Caco-2 (cell line): Measurements from ENCODE around the gene NDRG4. TPM values are rescaled to one million over a fixed set of nuclear protein-coding genes. Genes with fewer than 3 reads are reported as not detected.

ENCODE experiments used
- BruUV-seq: library from RNA; stranded (reverse); fragments of 400-500 nt; replicated peaks from 2 replicates; lab custom pipeline; 2021; lab: Mats Ljungman, UMichigan
- CTCF ChIA-PET: fragments of 300-600 bp; sonication (Branson Sonifier 250); formaldehyde crosslinking; loops from one replicate; lab custom pipeline; 2022; ENCODE audit warnings: antibody characterized with exemption; lab: Charles Lee
- POLR2A ChIA-PET: fragments of 300-600 bp; sonication (Branson Sonifier 250); formaldehyde crosslinking; loops from one replicate; lab custom pipeline; 2022; ENCODE audit warnings: antibody characterized with exemption; lab: Charles Lee
- DNase-seq, 2 experiments: peaks; one replicate each; pipeline versions ENCODE4 v3.0.0 to v3.0.0-alpha.2; 2020 to 2022
- H3K27me3 ChIP-seq: replicated peaks from 2 replicates; pipeline ENCODE4 v1.6.0; 2011; ENCODE audit warnings: low read length; ENCODE audit not compliant: control insufficient read depth, insufficient read depth
- H3K36me3 ChIP-seq: 2 replicates; pipeline ENCODE4 v1.5.1; 2011; ENCODE audit warnings: low read length; ENCODE audit not compliant: control insufficient read depth, insufficient read depth
- H3K4me1 ChIP-seq: fragments of 250-450 bp; sonication (Bioruptor Pico); 2 replicates; pipeline ENCODE4 v1.5.1; 2020; ENCODE audit warnings: mild to moderate bottlenecking
- H3K4me3 ChIP-seq: 2 replicates; pipeline ENCODE4 v1.5.1; 2011; ENCODE audit warnings: low read depth, mild to moderate bottlenecking, control low read depth, low read length
- H3K9me3 ChIP-seq: fragments of 250-450 bp; sonication (Bioruptor Pico); 2 replicates; pipeline ENCODE4 v1.5.1; 2020; ENCODE audit warnings: mild to moderate bottlenecking, moderate library complexity
- H3K27ac Mint-ChIP-seq: one replicate; pipeline ENCODE4 v1.8.0; 2022; ENCODE audit warnings: mixed read lengths; ENCODE audit not compliant: unreplicated experiment
- H3K27me3 Mint-ChIP-seq: one replicate; pipeline ENCODE4 v1.8.0; 2022; ENCODE audit warnings: mixed read lengths; ENCODE audit not compliant: insufficient read depth, unreplicated experiment
- H3K36me3 Mint-ChIP-seq: one replicate; pipeline ENCODE4 v1.8.0; 2022; ENCODE audit warnings: mild to moderate bottlenecking, mixed read lengths; ENCODE audit not compliant: insufficient read depth, unreplicated experiment
- H3K4me1 Mint-ChIP-seq: one replicate; pipeline ENCODE4 v1.8.0; 2022; ENCODE audit warnings: low read depth, mixed read lengths; ENCODE audit not compliant: unreplicated experiment
- H3K4me3 Mint-ChIP-seq: one replicate; pipeline ENCODE4 v1.8.0; 2022; ENCODE audit warnings: mild to moderate bottlenecking, moderate library complexity, mixed read lengths; ENCODE audit not compliant: unreplicated experiment
- H3K9me3 Mint-ChIP-seq: one replicate; pipeline ENCODE4 v1.8.0; 2022; ENCODE audit warnings: mixed read lengths; ENCODE audit not compliant: unreplicated experiment
- CTCF ChIP-seq, 2 experiments: fragments of 200-600 bp in 1 of 2; IDR thresholded peaks; 1 replicate in 1 of 2; 2 replicates in 1 of 2; pipeline versions ENCODE4 v1.5.1 to v1.8.0; 2011 to 2022; ENCODE audit warnings: antibody characterized with exemption in 1 of 2, control low read depth in 1 of 2, inconsistent platforms in 1 of 2, low read depth in 1 of 2, low read length in 1 of 2, mild to moderate bottlenecking in 1 of 2, moderate library complexity in 1 of 2; ENCODE audit not compliant: insufficient read depth in 1 of 2, severe bottlenecking in 1 of 2, unreplicated experiment in 1 of 2
- intact Hi-C: fragments of 100-400 bp; cut with micrococcal nuclease; formaldehyde crosslinking; loops from one replicate; pipeline ENCODE4 v1.10.0; 2022; ENCODE audit not compliant: unreplicated experiment
- total RNA-seq: library from RNA; stranded (reverse); gene quantifications from 2 replicates; pipeline ENCODE4 v1.2.3, GENCODE V29; 2022

The NDRG4 gene
- total RNA-seq, 1 experiment from 2014 or later = 10.7 TPM

GRCh38 chr16:58536278-58536677 is 36.3 kb downstream of the NDRG4 start:
- Histone ChIP-seq H3K4me3 (no peak overlapping the region), H3K4me1 (0 out of 2 replicates have a peak, but pooled peaks cover 13% of the 10 kb centered on the region), H3K36me3 (peaks cover 11% of the 10 kb centered on the region), H3K9me3 (no peaks in the 10 kb centered on the region), H3K27me3 (no peaks in the 10 kb centered on the region)
- ChIA-PET CTCF (no interaction called here), POLR2A (no interaction called here)
- TF ChIP-seq CTCF (IDR thresholded peaks at IDR 0.05; ENCODE audit: insufficient read depth in 1 of 2, low read depth in 1 of 2, low read length in 1 of 2, severe bottlenecking in 1 of 2, unreplicated experiment in 1 of 2) = no peak
- H3K27ac Mint-ChIP-seq = no peak overlapping the region
- no peak overlapping the region for H3K4me3 Mint-ChIP-seq
- no peaks in the 10 kb centered on the region for H3K27me3 Mint-ChIP-seq
- H3K9me3 Mint-ChIP-seq = no peaks in the 10 kb centered on the region
- BruUV-seq = no TSS peak
- peaks cover 100% of the 10 kb centered on the region for H3K36me3 Mint-ChIP-seq
- no peaks in the 10 kb centered on the region for H3K4me1 Mint-ChIP-seq
- intact Hi-C loops = no loop called here
- peak in 1 of 2 experiments; percentile 23 for DNase-seq

- no peak overlapping the region for H3K27ac Mint-ChIP-seq
- H3K9me3 Mint-ChIP-seq = no peaks in the 10 kb centered on the region
- Histone ChIP-seq H3K27me3 (no peaks in the 10 kb centered on the region), H3K36me3 (peaks cover 11% of the 10 kb centered on the region), H3K4me1 (0 out of 2 replicates have a peak, but pooled peaks cover 13% of the 10 kb centered on the region), H3K4me3 (no peak overlapping the region), H3K9me3 (no peaks in the 10 kb centered on the region)
- intact Hi-C loops = no loop called here
- no TSS peak for BruUV-seq
- POLR2A ChIA-PET = no interaction called here
- H3K4me3 Mint-ChIP-seq = no peak overlapping the region
- H3K36me3 Mint-ChIP-seq = peaks cover 100% of the 10 kb centered on the region
- DNase-seq = no peak
- TF ChIP-seq CTCF (IDR thresholded peaks at IDR 0.05; ENCODE audit: insufficient read depth in 1 of 2, low read depth in 1 of 2, low read length in 1 of 2, severe bottlenecking in 1 of 2, unreplicated experiment in 1 of 2) = no peak
- no peaks in the 10 kb centered on the region for H3K4me1 Mint-ChIP-seq
- no peaks in the 10 kb centered on the region for H3K27me3 Mint-ChIP-seq
- CTCF ChIA-PET = no interaction called here
Measured at GRCh38 chr16:58537124-58537906, 37.4 kb downstream of the NDRG4 start.

GRCh38 chr16:58541711-58542110 is 41.8 kb downstream of the NDRG4 start:
- intact Hi-C loops = no loop called here
- Mint-ChIP-seq H3K9me3 (no peaks in the 10 kb centered on the region), H3K27ac (no peak overlapping the region), H3K4me1 (no peaks in the 10 kb centered on the region), H3K27me3 (no peaks in the 10 kb centered on the region), H3K36me3 (peaks cover 96% of the 10 kb centered on the region), H3K4me3 (no peak overlapping the region)
- POLR2A ChIA-PET = no interaction called here
- no peak for TF ChIP-seq CTCF (IDR thresholded peaks at IDR 0.05; ENCODE audit: insufficient read depth in 1 of 2, low read depth in 1 of 2, low read length in 1 of 2, severe bottlenecking in 1 of 2, unreplicated experiment in 1 of 2)
- 0 out of 2 replicates have a peak, but pooled peaks cover 7% of the 10 kb centered on the region for H3K4me1 ChIP-seq
- no peak overlapping the region for H3K4me3 ChIP-seq
- H3K9me3 ChIP-seq = no peaks in the 10 kb centered on the region
- H3K36me3 ChIP-seq = peaks cover 14% of the 10 kb centered on the region
- no peaks in the 10 kb centered on the region for H3K27me3 ChIP-seq
- DNase-seq = no peak
- no TSS peak for BruUV-seq
- CTCF ChIA-PET = no interaction called here
